Measurements from ENCODE around the gene CD82.
"Not testable (repeated sequence)": the region's sequence is repeated elsewhere in the genome, so short reads cannot be mapped to it uniquely, and the experiment has no call there.

Gene CD82

DNA sequence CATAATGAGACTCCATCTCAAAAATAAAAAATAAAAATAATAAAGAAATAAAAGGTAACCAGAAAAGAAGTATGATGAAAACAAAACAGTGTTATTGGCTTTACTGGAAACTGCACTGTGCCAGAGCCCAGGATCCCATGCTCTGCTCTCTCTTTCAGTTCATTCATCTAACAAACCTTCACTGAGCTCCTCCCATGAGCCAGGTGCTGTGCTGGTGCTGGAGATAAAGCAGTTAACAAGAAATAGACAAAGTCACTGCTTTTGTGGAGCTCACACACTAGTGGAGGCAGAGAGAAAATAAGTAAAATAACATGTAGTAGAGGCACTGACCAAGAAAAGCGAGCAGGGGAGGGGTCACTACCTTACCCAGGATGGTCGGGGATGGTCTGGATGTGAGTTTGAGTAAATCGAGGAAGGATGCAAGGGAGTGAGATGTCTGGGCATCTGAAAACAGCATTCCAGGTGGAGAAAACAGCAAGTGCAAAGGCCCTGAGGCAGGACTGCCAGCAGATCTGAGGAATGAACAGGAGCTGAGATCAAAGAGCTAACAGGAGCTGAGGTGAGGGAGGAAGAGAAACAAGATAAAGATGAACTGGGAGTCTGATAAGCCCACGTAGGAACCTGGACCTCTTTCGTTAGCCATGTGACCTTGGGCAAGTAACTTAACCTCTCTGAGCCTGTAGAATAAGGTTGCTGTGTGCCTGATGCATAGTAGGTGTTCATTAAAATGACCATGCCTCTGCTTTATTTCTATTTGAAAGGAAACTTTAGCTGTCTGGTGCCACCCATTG lies 31.3 kb upstream of the CD82 start:
- no peak for DNase-seq (ENCODE audit: low spot score)

DNA sequence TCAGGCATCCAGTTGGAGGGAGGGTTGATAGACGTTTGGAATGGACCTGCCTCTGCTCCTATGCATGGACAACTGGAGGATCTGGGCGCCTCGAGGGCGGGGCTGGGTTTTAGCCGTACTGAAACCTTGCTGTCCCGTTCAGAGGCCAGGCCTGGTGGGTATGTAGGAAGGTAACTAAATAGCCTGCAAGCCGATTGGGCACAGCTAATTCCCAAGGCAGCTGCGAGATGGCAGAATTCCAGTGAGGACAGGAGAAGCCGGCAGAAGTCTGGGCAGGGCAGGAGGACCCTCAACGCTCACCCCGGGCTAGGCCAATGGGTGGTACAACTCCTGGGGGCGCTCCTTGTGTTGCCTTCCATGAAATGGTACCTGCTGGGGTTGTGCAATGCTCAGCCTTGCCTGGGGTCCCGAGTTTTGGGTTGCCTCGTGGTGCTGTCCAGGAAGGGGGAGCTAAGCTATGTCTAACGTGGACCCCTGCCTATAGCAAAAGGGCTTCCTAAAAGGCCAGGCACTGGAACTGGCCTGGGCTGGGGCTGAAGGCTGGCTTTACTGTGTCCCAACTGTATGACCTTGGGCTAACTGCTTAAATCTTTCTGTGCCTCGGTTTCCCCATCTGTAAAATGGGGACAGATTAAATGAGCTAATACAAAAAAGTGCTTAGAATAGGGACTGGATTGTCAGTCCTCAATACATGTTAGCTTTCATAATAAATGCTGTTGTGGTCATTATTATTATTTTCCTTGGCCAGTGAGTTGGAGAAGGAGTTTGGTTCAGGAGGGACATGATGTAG lies 30.1 kb upstream of the CD82 start:
- no peak for DNase-seq (ENCODE audit: low spot score)

DNA sequence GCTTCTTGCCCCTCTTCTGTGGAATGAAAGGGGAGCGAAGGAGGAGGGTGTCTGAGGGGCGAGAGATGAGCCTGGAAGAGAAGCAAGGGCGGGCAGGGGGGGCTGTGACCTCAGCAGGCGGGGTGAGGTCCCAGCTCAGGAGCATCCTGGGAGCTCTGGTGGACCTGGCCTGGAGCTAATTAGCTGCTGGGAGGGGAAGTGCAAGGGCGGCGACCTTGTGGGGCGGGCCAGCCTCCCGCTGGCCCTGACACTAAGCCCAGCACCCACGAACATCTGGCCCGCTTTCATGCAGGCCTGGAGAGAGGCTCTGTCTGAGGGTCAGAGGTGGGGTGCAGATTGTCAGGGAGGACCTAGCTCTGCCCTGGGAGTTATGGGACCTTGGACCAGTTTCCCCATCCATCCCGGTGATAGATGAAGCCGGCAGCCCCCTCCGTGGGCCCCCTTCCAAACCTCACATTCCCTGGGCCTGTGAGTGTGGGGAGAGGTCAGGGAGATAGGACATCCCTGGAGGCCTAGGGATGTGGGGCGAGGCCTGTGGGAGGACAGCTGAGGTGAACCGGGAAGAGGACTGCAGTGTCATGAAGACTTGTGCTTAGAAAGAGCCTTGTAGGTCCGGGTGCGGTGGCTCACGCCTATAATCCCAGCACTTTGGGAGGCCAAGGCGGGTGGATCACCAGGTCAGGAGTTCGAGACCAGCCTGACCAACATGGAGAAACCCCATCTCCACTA lies 28.5 kb upstream of the CD82 start:
- DNase-seq (ENCODE audit: low spot score) = no peak

DNA sequence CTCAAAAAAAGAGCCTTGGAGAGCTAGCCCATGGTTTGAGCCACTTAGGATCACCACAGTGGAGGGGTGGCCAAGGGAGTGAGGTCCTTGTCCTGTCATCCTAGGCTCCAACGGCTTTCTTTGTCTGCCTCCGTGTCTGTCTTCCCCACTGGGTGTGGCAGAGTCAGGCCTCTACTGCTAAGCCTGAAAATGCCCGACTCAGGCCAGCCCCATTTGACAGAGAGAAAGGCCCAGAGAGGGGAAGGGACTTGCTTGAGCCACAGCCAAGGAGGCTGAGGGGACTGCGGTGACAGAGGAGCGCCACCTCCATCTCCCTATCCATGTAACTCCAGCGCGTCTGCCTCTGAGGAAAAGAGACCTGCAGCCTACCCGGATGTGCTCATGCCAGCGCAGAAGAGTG lies 27.8 kb upstream of the CD82 start:
- DNase-seq (ENCODE audit: low spot score) = no peak

DNA sequence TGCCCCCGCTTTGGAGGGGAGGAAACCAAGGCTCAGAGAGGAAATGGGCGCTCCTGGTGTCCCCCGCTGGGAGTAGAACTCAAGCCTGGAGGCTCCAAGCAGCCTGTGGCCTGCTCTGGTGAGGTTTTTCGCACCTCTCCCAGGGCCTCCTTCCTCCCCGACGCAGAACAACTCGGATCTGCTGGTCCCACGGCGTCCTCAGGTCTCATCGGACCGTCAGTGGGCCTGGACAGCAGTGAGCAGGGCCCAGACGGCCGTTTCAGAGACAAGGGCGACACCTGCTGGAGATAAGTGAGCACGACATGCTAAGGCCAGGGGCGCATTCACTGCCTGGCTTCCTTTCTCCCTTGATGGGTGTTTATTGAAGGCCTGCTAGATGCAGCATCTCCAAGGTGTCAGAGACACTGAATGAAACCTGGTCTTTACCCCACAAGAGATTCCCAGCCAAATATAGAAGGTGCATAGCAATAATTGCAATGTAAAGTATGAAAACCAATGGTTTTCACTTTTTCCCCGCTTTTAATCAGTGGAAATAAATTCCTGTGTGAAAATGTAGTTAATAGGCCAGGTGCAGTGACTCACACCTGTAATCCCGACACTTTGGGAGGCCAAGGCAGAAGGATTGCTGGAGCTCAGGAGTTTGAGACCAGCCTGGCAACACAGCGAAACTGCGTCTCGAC lies 26.9 kb upstream of the CD82 start:
- peak; percentile 76 for DNase-seq (ENCODE audit: low spot score)

DNA sequence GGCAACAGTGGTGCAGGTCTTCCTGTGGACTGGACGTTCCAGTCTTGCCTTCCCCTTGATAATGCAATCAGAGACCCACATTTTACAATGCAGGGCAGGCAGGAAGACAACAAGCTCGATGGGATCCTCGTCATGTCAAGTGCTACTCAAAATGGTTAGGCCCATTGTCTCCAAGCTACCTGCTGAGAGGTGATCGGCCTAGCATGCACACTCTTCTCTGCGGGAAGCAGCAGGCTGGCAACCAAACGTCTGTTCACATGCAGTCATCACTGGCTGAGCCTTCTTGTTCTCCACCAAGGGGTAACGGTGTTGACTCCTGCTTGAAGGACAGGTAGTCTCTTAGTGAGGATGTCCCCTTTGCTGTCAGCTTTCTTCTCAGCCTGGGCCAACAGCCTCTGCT lies 25.5 kb upstream of the CD82 start:
- no peak for DNase-seq (ENCODE audit: low spot score)

DNA sequence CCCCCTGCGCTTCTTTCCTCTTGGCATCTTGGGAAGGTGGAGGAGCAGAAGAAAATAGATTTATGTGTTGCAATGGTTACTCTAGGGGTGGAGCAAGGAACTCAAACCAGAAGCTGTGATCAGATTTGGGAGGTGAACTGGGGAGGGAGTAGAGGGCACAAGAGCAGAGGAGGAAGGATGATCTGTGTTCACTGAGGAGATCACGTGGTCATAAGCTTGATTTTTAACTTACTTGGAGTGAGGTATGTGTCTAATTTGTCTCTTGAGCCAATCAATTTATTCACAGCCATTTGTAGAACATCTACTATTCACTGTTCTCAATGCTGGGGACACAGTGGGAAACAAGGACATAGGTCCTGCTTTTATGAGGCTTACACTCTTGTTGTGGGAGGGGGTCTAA lies 24.8 kb upstream of the CD82 start:
- no peak for DNase-seq (ENCODE audit: low spot score)

DNA sequence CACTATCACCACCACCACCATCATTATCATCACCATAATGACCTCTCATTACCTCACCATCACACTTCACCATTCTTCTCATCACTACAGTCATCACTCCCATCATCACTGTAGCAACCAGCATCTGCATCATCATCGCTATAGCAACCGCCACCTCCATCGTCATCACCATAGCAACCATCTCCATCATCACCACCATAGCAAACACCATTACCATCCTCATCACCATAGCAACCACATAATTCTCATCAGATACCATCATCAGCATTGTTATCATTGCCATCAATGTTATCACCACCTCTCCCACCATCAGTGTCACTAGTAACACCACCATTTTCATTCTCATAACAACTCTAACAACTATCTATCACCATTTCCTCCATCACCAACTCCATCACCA lies 23.1 kb upstream of the CD82 start:
- DNase-seq (ENCODE audit: low spot score) = no peak

DNA sequence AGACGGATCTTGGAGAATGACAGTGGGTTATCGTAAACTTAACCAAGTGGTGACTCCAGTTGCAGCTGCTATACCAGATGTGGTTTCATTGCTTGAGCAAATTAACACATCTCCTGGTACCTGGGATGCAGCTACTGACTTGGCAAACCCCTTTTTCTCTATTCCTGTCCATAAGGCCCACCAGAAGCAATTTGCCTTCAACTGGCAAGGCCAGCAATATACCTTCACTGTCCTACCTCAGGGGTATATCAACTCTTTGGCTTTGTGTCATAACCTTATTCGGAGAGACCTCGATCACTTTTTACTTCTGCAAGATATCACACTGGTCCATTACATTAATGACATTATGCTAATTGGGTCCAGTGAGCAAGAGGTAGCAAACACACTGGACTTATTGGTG lies 18.5 kb upstream of the CD82 start:
- not testable (repeated sequence) for DNase-seq (ENCODE audit: low spot score)

DNA sequence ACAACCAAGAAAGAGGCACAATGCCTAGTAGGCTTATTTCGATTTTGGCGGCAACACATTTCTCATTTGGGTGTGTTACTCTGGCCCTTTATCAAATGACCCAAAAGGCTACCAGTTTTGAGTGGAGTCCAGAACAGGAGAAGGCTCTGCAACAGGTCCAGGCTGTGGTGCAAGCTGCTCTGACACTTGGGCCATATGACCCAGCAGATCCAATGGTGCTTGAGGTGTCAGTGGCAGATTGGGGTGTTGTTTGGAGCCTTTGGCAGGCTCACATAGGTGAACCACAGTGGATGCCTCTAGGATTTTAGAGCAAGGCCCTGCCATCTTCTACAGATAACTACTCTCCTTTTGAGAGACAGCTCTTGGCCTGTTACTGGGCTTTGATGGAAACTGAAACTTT lies 17.9 kb upstream of the CD82 start:
- not testable (repeated sequence) for DNase-seq (ENCODE audit: low spot score)

DNA sequence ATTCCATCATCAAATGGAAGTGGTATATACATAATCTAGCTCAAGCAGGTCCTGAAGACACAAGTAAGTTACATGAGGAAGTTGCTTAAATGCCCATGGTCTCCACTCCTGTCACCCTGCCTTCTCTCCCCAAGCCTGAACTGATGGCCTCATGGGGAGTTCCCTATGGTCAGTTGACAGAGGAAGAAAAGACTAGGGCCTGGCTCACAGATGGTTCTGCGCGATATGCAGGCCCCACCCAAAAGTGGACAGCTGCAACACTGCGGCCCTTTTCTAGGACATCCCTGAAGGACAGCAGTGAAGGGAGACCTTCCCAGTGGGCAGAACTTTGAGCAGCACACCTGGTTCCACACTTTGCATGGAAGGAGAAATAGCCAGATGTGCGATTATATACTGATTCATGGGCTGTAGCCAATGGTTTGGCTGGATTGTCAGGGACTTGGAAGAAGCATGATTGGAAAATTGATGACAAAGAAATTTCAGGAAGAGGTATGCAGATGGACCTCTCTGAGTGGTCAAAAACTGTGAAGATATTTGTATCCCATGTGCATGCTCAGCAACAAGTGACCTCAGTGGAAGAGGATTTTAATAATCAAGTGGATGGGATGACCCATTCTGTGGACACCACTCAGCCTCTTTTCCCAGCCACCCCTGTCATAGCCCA lies 17.3 kb upstream of the CD82 start:
- DNase-seq (ENCODE audit: low spot score) = no peak

DNA sequence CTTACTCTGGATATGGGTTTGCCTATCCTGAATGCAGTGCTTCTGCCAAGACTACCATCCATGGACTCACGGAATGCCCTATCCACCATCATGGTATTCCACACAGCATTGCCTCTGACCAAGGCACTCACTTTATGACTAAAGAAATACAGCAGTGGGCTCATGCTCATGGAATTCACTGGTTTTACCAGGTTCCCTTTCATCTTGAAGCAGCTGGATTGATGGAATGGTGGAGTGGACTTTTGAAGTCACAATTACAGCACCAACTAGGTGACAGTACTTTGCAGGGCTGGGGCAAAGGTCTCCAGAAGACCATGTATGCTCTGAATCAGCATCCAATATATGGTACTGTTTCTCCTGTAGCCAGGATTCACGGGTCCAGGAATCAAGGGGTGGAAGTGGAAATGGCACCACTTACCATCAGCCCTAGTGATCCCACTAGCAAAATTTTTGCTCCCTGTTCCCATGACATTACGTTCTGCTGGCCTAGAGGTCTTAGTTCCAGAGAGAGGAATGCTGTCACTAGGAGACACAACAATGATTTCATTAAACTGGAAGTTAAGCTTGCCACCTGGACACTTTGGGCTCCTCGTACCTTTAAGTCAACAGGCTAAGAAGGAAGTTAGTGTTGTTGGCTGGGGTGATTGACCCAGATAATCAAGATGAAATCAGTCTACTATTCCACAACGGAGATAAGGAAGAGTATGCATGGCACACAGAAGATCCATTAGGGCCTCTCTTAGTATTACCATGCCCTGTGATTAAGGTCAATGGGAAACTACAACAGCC lies 16.3 kb upstream of the CD82 start:
- not testable (repeated sequence) for DNase-seq (ENCODE audit: low spot score)

DNA sequence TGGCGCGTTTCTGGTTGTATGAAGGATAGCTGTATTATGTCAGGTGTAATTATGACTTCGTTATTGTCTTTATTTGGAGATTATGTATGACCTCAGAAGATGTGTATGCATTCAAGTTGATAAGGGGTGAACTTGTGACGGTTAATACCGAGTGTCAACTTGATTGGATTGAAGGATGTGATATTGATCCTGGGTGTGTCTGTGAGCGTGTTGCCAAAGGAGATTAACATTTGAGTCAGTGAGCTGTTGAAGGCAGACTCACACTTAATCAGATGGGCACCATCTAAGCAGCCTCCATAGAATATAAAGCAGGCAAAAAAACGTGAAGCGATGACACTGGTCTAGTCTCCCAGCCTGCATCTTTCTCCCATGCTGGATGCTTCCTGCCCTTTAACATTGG lies 15.3 kb upstream of the CD82 start:
- no peak for DNase-seq (ENCODE audit: low spot score)

DNA sequence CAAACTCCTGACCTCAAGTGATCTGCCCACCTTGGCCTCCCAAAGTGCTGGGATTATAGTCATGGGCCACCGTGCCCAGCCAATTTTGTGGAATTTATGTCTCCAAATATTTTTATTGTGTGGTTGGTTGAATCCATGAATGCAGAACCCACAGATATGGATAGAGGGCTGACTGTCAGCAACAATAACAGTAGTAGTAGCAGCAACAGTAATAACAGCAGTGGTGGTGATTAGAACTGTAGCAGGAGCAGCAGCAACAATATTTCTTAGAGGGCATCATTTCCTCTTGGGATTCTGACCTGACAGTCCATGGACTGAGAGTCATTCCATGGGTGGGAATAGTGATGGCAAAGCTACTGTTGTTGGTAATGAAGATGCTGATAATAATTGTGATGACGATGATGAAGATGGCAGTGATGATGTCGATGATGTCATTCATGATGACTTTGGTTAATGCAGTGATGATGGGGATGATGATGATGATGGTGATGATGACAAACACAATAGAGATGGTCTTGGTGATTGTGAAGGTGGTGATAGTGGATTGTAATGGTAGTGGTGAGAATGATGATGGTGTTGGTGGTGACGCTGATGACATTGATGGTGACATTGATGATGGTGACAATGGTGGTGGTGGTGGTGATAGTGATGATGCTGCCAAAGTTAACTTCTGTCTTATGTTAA lies 13.9 kb upstream of the CD82 start:
- DNase-seq (ENCODE audit: low spot score) = no peak

DNA sequence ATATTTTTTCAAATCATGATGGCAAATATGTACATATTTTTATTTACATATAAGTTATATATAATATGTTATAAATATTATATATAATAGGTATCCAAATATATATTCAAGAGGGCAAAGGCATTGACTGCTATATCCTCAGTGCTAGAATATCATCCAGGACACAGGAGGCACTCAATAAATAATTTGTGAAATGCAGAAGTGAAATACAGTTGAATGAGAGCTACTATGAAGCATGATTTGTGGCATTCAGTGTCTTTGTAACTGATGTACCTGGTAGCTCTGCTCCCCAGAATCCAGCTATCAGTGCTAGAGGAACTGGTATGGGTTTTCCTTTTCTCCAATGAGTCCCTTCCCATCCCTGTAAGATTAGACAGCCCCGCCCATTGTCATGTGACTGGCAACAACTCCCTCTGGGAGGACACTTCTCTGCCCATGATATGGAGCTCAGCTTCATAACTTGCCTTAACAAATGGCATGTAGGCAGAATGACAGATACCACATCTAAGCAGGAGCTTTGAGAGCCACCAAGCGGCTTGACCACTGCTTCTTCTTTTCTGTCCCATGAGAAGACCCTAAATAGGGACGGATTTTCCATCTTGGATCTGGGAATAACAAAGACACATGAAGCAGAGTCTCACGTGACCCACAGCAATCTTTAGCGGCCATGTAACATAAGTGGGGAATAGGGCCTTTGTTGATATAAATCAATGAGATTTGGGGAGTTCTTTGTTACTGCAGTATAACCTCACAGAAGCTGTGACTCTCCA lies 10.2 kb upstream of the CD82 start:
- no peak for DNase-seq (ENCODE audit: low spot score)

DNA sequence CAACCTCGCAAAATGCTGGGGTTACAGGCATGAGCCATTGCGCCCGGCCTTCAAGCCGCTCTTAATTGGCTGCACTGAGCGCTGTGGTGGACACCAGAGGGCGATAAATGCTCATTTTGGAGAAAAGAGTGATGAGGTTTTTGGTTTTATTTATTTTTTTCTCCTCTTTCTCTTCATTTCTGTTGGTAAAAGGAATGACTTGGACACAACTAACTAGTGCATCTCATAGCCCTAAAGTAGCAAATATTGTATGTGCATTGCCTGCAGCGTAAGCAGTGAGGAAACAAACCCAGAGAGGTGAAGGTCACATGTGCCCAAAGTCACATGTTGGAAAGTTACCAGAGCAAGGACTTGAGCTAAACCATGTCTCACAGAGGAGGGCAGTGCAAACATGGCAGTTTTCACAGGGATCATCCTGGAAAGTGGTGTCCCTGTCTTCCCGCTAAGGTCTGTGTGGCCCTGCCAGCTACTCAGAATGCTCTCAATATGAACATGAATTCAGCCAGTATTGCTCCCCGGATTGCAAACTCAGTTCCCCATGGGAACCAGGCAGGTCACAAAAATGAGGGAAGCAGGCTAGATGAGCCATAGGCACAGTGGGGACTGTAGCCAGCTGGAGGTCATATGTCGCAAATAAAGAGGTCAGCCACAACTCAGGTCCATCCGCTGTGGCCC lies 8.6 kb upstream of the CD82 start:
- peak; percentile 65 for DNase-seq (ENCODE audit: low spot score)

DNA sequence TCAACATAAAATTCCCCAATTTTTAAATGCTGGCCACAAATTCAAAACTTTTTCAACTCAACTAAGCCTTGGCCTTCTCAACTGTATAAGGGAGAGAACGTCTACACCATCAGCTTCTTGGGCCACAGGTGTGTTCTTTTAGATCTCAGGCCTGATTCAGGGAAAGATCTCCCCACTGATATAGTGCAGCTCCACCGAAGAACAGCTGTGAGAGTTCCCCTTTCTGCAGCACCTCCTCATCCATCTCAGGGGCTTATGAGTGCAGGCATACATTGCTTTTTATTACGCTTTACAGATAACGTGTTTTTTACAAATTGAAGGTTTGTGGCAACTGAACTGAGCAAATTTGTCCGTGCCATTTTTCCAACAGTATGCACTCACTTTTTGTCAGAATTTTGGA lies 8.0 kb upstream of the CD82 start:
- no peak for DNase-seq (ENCODE audit: low spot score)

DNA sequence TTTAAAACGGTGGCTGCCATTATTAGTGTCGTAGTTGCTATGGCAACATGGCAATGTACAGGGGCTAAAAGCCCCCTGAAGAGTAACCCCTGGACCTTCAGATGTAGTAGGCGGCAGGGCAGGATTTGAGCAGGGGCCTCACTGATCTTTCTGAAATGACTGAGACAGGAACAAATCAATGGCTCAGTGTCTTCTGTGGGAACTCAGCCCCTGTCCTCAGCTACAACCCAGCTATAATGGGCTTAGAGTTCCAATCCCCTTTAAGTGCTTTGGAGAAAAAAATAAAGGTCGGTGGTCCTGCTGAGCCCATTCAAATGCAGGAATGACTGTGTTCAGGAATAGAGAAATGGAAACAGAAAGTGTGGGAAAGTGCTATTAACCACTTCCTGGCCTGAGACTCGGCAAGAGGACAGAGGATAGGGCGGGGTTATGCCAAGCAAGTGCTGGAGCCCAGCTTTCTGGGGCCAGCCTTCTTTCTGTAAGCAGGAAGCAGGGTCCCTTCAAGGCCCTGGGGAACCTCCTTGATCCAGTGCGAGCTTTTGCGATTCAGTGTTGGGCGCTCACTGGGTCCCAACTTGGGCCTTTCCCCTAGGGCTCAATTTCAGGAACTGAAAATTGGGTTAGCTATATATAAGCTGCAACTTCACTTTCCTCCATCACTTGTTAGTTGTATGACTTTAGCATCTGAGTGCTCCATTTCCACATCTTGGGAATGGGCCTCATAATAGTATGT lies 6.1 kb upstream of the CD82 start:
- DNase-seq (ENCODE audit: low spot score) = peak; percentile 61

All from activated CD4-positive, alpha-beta T cell treated with anti-CD3 and anti-CD28 coated beads, Interleukin-2, Interleukin-4, amounts not matched to agents 100 ng/mL and 50 ng/mL, durations not matched to agents 16 hours and 8 hours (primary cell).